Superior temporal gyrus (tissue), 1 donor: ENCODE measurements around the gene EDN1.

ENCODE experiments used
- DNase-seq: peaks from one replicate; pipeline ENCODE4 v3.0.0-alpha.2; 2016; ENCODE audit errors: extremely low spot score

Gene EDN1

DNA sequence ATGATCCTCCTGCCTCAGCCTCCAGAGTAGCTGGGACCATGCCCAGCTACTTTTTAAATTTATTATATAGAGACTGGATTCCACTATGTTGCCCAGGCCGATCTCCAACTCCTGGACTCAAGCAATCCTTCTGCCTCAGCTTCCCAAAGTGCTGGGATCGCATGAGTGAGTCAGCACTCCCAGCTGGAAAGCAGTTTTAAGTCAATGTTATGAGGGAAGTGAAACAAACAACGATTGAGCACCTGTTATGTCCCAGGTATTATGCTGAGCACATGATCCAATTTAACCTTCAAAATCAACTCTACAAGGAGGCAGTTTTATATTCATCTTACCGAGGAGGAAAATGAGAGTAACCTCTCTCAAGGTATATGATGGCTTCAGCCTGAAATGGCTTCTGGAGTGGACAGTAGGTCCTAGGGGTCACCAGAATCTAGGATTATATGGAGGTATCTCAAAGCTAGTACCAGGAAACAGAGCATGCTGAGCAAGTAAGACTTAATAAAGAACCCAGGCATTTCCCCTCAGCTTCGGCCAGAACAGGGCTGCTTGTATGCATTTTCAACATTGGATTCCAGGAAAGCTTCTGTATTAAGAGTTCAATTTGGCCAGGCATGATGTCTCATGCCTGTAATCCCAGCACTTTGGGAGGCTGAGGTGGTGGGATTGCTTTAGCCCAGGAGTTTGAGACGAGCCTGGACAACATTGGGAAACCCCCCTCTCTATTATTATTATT lies 55.0 kb downstream of the EDN1 start:
- no peak for DNase-seq

GRCh38 chr6:12345694-12346058 lies 55.5 kb downstream of the EDN1 start:
- no peak for DNase-seq
